MM.1S (cell line): Measurements from ENCODE around the gene CISH.

Experiments used
- DNase-seq: peaks from one replicate; pipeline ENCODE4 v3.0.0-alpha.2; 2015
- H2AFZ ChIP-seq: fragments of 300-600 bp; sonication (generic); 2 replicates; pipeline ENCODE4 v1.6.0; 2016; ENCODE audit warnings: antibody characterized with exemption, low read length
- H3F3A ChIP-seq: fragments of 300-600 bp; sonication (generic); 2 replicates; pipeline ENCODE4 v1.6.1; 2016; ENCODE audit warnings: mild to moderate bottlenecking, antibody characterized with exemption, low read length, moderate library complexity, mixed read lengths; ENCODE audit not compliant: insufficient read depth
- H3K27ac ChIP-seq: fragments of 300-600 bp; sonication (generic); 2 replicates; pipeline ENCODE4 v1.5.1; 2016; ENCODE audit warnings: mild to moderate bottlenecking, low read length
- H3K27me3 ChIP-seq: fragments of 300-600 bp; sonication (generic); replicated peaks from 2 replicates; pipeline ENCODE4 v1.6.0; 2016; ENCODE audit warnings: low read length; ENCODE audit not compliant: insufficient read depth
- H3K36me3 ChIP-seq: fragments of 300-600 bp; sonication (generic); replicated peaks from 2 replicates; pipeline ENCODE4 v1.6.1; 2016; ENCODE audit warnings: mild to moderate bottlenecking, low read length, mixed read lengths; ENCODE audit not compliant: insufficient read depth
- H3K4me1 ChIP-seq: fragments of 300-600 bp; sonication (generic); 2 replicates; pipeline ENCODE4 v1.6.1; 2016; ENCODE audit warnings: low read length, mixed read lengths
- H3K4me2 ChIP-seq: fragments of 300-600 bp; sonication (generic); 2 replicates; pipeline ENCODE4 v1.6.0; 2016; ENCODE audit warnings: low read depth, low read length
- H3K4me3 ChIP-seq: fragments of 300-600 bp; sonication (generic); 2 replicates; pipeline ENCODE4 v1.5.1; 2016; ENCODE audit warnings: low read length, mixed read lengths
- H3K79me2 ChIP-seq: fragments of 300-600 bp; sonication (generic); 2 replicates; pipeline ENCODE4 v1.6.1; 2016; ENCODE audit warnings: mixed run types, low read length, mixed read lengths
- H3K9ac ChIP-seq: fragments of 300-600 bp; sonication (generic); 2 replicates; pipeline ENCODE4 v1.6.1; 2016; ENCODE audit warnings: low read length, mixed read lengths
- H3K9me2 ChIP-seq: fragments of 300-600 bp; sonication (generic); replicated peaks from 2 replicates; pipeline ENCODE4 v1.6.1; 2016; ENCODE audit warnings: mild to moderate bottlenecking, low read length, mixed read lengths; ENCODE audit not compliant: insufficient read depth
- H3K9me3 ChIP-seq: fragments of 300-600 bp; sonication (generic); replicated peaks from 2 replicates; pipeline ENCODE4 v1.6.1; 2016; ENCODE audit warnings: mild to moderate bottlenecking, low read length, mixed read lengths; ENCODE audit not compliant: insufficient read depth
- H4K20me1 ChIP-seq: fragments of 300-600 bp; sonication (generic); 2 replicates; pipeline ENCODE4 v1.6.1; 2016; ENCODE audit warnings: mild to moderate bottlenecking, low read length, moderate library complexity, mixed read lengths; ENCODE audit not compliant: insufficient read depth
- EZH2 ChIP-seq: fragments of 300-600 bp; sonication (generic); optimal IDR thresholded peaks from 2 replicates; pipeline ENCODE3; 2017; ENCODE audit warnings: low read depth, mild to moderate bottlenecking, antibody characterized with exemption, low read length, mixed read lengths
- EZH2phosphoT487 ChIP-seq: fragments of 300-600 bp; sonication (generic); IDR thresholded peaks from 2 replicates; pipeline ENCODE4 v1.6.1; 2018; ENCODE audit warnings: antibody characterized with exemption, low read length
- TF ChIP-seq, protein P1 (sequence below): fragments of 300-600 bp; sonication (generic); IDR thresholded peaks from 2 replicates; pipeline ENCODE4 v1.5.1; 2016; ENCODE audit warnings: antibody characterized with exemption, low read length, mixed read lengths

Gene CISH

DNA sequence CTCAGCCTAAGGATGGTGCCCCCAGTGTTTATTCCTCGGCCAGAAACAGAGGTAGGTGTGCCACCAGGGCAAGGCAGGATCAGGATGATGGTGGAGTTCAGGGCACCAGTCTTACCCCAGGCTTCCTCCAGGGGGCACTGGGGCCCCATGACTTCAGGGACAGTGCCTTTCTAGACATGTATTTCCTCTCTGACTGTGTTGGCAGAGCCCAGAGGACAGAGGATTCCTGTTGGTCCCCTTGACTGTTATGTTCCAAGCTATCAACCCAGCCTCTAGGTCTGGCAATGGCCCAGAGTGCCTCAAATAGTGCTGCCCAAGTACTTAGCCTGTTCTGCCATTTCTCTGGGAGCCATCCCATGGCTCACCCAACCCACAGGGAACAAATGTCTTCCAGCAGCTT, 39.4 kb downstream of the CISH start:
- Histone ChIP-seq H3K27me3 (no peaks in the 10 kb centered on the region), H3K9ac (no peak overlapping the region), H3K36me3 (no peaks in the 10 kb centered on the region), H3K4me1 (peaks cover 12% of the 10 kb centered on the region), H2AFZ (no peak overlapping the region), H3K27ac (no peak overlapping the region), H4K20me1 (no peaks in the 10 kb centered on the region), H3K79me2 (no peaks in the 10 kb centered on the region), H3K4me3 (no peak overlapping the region), H3K9me2 (no peaks in the 10 kb centered on the region), H3K9me3 (no peaks in the 10 kb centered on the region), H3K4me2 (no peak overlapping the region), H3F3A (peaks cover 10% of the 10 kb centered on the region; the same call in 1 of the 2 replicates)
- no peak for TF ChIP-seq EZH2phosphoT487
- TF ChIP-seq, protein P1, sequence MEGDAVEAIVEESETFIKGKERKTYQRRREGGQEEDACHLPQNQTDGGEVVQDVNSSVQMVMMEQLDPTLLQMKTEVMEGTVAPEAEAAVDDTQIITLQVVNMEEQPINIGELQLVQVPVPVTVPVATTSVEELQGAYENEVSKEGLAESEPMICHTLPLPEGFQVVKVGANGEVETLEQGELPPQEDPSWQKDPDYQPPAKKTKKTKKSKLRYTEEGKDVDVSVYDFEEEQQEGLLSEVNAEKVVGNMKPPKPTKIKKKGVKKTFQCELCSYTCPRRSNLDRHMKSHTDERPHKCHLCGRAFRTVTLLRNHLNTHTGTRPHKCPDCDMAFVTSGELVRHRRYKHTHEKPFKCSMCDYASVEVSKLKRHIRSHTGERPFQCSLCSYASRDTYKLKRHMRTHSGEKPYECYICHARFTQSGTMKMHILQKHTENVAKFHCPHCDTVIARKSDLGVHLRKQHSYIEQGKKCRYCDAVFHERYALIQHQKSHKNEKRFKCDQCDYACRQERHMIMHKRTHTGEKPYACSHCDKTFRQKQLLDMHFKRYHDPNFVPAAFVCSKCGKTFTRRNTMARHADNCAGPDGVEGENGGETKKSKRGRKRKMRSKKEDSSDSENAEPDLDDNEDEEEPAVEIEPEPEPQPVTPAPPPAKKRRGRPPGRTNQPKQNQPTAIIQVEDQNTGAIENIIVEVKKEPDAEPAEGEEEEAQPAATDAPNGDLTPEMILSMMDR = peak; percentile 82
- DNase-seq = peak; percentile 49

DNA sequence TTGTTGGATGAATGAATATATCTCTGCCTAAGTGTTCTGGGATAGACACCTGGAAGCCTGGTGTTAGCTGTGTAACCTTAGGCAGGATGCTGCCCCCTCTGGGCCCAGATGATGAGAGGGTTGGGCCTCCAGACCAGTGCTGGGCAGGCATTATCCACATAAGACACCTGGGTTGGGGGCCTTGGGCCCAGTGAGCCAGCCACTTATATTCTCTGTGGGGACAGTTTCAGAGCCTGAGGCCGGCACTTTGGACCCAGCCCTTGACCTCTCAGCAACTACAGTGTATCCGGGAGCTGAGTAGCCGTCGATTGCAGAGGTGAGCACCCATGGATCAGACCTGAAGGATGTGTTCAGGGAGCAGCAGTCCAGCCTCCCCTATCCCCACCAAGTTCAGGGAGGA, 40.1 kb downstream of the CISH start:
- H4K20me1 ChIP-seq = no peaks in the 10 kb centered on the region
- TF ChIP-seq EZH2phosphoT487 (no peak), EZH2 (no peak)
- TF ChIP-seq, protein P1 = no peak
- peaks cover 12% of the 10 kb centered on the region for H3K4me1 ChIP-seq
- H2AFZ ChIP-seq = no peak overlapping the region
- H3F3A ChIP-seq = peaks cover 10% of the 10 kb centered on the region; the same call in 1 of the 2 replicates
- no peaks in the 10 kb centered on the region for H3K9me3 ChIP-seq
- no peak for DNase-seq
- no peak overlapping the region for H3K4me2 ChIP-seq
- no peaks in the 10 kb centered on the region for H3K9me2 ChIP-seq
- no peak overlapping the region for H3K27ac ChIP-seq
- H3K4me3 ChIP-seq = no peak overlapping the region
- H3K27me3 ChIP-seq = peaks cover 3% of the 10 kb centered on the region; the same call in 1 of the 2 replicates
- H3K36me3 ChIP-seq = no peaks in the 10 kb centered on the region
- no peak overlapping the region for H3K9ac ChIP-seq
- H3K79me2 ChIP-seq = no peaks in the 10 kb centered on the region

DNA sequence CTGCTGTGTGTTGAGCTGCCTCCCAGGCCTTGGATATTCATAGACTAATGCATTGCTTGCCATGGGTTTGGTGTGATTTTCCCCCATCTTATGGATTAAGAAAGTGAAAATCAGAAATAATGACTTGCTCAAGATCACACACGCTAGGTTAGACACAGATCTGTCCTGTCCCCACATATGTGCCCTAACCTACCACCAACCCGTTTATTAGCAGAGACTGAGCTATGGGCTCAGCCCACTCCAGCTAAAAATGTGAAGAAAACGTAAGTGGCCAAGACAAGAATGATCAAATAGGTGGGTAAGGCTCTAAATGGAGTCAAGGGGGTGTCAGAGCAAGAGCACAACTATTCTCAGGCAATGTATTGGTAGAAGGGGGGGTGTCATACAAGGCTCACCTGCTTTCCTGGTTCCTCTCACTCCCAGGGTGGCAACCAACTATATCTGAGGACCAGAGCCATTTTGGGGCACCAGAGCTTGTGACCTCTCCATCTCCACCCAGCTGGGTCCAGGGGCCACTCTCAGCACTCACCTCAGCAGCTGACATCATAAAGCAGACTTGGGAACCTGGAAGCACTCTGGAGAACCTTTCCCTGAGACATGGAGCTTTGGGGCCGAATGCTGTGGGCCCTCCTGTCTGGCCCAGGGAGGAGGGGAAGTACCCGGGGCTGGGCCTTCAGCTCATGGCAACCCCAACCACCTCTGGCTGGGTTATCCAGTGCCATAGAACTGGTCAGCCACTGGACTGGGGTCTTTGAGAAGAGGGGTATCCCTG, 40.9 kb downstream of the CISH start:
- H3K4me2 ChIP-seq = peak overlapping the region; percentile 93
- H3K36me3 ChIP-seq = no peaks in the 10 kb centered on the region
- no peaks in the 10 kb centered on the region for H4K20me1 ChIP-seq
- H3F3A ChIP-seq = peaks cover 10% of the 10 kb centered on the region; the same call in 1 of the 2 replicates
- peaks cover 12% of the 10 kb centered on the region for H3K4me1 ChIP-seq
- DNase-seq = no peak
- no peaks in the 10 kb centered on the region for H3K9me3 ChIP-seq
- no peaks in the 10 kb centered on the region for H3K9me2 ChIP-seq
- TF ChIP-seq EZH2phosphoT487 = no peak
- TF ChIP-seq EZH2 = no peak
- TF ChIP-seq, protein P1 = no peak
- no peak overlapping the region for H3K27ac ChIP-seq
- H2AFZ ChIP-seq = no peak overlapping the region
- no peaks in the 10 kb centered on the region for H3K79me2 ChIP-seq
- no peak overlapping the region for H3K4me3 ChIP-seq
- peaks cover 9% of the 10 kb centered on the region; the same call in 1 of the 2 replicates for H3K27me3 ChIP-seq
- no peak overlapping the region; the same call in 1 of the 2 replicates for H3K9ac ChIP-seq
